C4-2B (cell line): ENCODE results near the gene LGALS7B.

ENCODE experiments used
- CTCF ChIP-seq: fragments of 450-650 bp; conservative IDR thresholded peaks from 2 replicates; pipeline ENCODE4 v1.5.1; 2017; ENCODE audit warnings: mild to moderate bottlenecking
- ZFX ChIP-seq: fragments of 450-650 bp; IDR thresholded peaks from 2 replicates; pipeline ENCODE4 v1.6.1; 2017

- TF ChIP-seq CTCF = no peak
- no peak for TF ChIP-seq ZFX
These were observed 23.8 kb upstream of the LGALS7B start for GRCh38 chr19:38765214-38765613.
